HG02885 (cell line): ENCODE results near the gene KIF20B.
"Not testable (repeated sequence)": the region's sequence is repeated elsewhere in the genome, so short reads cannot be mapped to it uniquely, and the experiment has no call there.

Experiments
- ATAC-seq: cut with Tn5 transposase; IDR thresholded peaks from one replicate; pipeline ENCODE4 v1.9.1; 2021; ENCODE audit warnings: mild to moderate bottlenecking; ENCODE audit not compliant: unreplicated experiment, poor library complexity

KIF20B gene

GRCh38 chr10:89819008-89819407, 117.6 kb downstream of the KIF20B start:
- not testable (repeated sequence) for ATAC-seq
